PFSK-1 (cell line): ENCODE results near the gene MAST3.

Experiments used
- POLR2AphosphoS5 ChIP-seq: IDR thresholded peaks from 2 replicates; pipeline ENCODE4 v1.6.1; 2012; ENCODE audit warnings: low read depth, mild to moderate bottlenecking, control low read depth, low read length, moderate library complexity
- SIN3A ChIP-seq: IDR thresholded peaks from 2 replicates; pipeline ENCODE4 v1.6.1; 2012; ENCODE audit warnings: mild to moderate bottlenecking, low read length, moderate library complexity, borderline replicate concordance; ENCODE audit not compliant: insufficient read depth
- TAF1 ChIP-seq: IDR thresholded peaks from 2 replicates; pipeline ENCODE4 v1.6.1; 2012; ENCODE audit warnings: low read length, control low read depth, borderline replicate concordance; ENCODE audit not compliant: insufficient read depth
- TF ChIP-seq, protein P1 (sequence below), 2 experiments: IDR thresholded peaks; 2 replicates each; pipeline versions ENCODE4 v1.6.1 to v1.8.0; 2011 to 2012; ENCODE audit warnings: low read depth in 2 of 2, low read length in 2 of 2, control low read depth in 1 of 2, inconsistent platforms in 1 of 2, mild to moderate bottlenecking in 1 of 2, moderate library complexity in 1 of 2; ENCODE audit not compliant: insufficient read depth in 1 of 2

DNA sequence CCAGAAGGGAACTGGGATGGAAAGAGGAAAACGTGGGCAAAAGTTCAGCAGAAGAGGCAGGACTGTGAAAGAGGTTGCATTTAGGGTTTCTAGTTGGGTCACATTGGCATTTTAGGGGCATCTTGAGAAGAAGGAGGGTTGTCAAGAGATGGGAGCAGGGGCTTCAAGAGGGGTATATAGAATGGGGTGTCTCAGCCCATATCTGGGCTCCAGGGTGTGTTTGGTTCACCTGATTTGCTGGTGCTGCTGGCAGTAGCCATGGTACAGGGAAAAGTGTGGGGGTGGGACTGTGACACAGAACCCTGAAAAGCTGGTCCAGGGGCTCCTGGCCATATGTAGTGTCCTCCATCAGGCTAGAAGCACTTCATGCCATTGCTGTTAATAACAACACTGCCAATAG is 22.5 kb downstream of the MAST3 start:
- TF ChIP-seq POLR2AphosphoS5: no peak
- TF ChIP-seq SIN3A: no peak
- TF ChIP-seq, protein P1, sequence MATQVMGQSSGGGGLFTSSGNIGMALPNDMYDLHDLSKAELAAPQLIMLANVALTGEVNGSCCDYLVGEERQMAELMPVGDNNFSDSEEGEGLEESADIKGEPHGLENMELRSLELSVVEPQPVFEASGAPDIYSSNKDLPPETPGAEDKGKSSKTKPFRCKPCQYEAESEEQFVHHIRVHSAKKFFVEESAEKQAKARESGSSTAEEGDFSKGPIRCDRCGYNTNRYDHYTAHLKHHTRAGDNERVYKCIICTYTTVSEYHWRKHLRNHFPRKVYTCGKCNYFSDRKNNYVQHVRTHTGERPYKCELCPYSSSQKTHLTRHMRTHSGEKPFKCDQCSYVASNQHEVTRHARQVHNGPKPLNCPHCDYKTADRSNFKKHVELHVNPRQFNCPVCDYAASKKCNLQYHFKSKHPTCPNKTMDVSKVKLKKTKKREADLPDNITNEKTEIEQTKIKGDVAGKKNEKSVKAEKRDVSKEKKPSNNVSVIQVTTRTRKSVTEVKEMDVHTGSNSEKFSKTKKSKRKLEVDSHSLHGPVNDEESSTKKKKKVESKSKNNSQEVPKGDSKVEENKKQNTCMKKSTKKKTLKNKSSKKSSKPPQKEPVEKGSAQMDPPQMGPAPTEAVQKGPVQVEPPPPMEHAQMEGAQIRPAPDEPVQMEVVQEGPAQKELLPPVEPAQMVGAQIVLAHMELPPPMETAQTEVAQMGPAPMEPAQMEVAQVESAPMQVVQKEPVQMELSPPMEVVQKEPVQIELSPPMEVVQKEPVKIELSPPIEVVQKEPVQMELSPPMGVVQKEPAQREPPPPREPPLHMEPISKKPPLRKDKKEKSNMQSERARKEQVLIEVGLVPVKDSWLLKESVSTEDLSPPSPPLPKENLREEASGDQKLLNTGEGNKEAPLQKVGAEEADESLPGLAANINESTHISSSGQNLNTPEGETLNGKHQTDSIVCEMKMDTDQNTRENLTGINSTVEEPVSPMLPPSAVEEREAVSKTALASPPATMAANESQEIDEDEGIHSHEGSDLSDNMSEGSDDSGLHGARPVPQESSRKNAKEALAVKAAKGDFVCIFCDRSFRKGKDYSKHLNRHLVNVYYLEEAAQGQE (IDR thresholded peaks at IDR 0.05; ENCODE audit: insufficient read depth in 1 of 2, low read depth in 2 of 2, low read length in 2 of 2): no peak
- no peak for TF ChIP-seq TAF1
